ENCODE results near the gene PLIN4. TPM values are rescaled to one million over a fixed set of nuclear protein-coding genes. Genes with fewer than 3 reads are reported as not detected.

The PLIN4 gene
- total RNA-seq, 4 donors from 2014 or later = 1.3 to 6.6 (median 3.7) TPM

DNA sequence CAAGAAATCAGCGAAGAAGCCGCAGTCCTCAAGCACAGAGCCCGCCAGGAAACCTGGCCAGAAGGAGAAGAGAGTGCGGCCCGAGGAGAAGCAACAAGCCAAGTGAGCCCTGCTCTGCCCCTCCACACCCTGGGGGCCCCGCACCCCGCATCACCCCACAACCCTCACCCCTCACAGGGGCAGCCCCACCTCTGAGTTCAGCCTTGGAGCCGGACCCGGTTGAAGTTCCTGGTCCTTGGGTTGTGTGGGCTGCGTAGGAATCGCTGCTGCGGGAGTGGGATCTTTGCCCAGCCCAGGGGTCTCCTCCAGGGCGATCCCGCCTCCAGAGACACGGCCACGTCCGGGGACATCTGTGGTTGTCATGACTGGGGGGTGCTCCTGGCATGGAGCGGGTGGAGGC lies 22.0 kb downstream of the PLIN4 start:
- no peak for DNase-seq
- Histone ChIP-seq H3K4me1 (no peaks in the 10 kb centered on the region), H3K9me3 (no peaks in the 10 kb centered on the region), H3K27ac (no peak overlapping the region), H3K27me3 (no peaks in the 10 kb centered on the region), H3K36me3 (peaks cover 57 to 72% of the 10 kb centered on the region in 2 donors), H3K4me3 (replicated peaks in 1 of 3) (no peak overlapping the region)
- TF ChIP-seq CTCF (IDR thresholded peaks at IDR 0.05) = no peak
- no peak for TF ChIP-seq POLR2A (IDR thresholded peaks at IDR 0.05)
- WGBS, 2 donors = 88 to 95% methylated on average over 13 to 14 of the region's 18 CpGs
- intact Hi-C loops (cut with DNase I) = no loop called here

- no peaks in the 10 kb centered on the region for H3K4me1 ChIP-seq
- TF ChIP-seq CTCF (IDR thresholded peaks at IDR 0.05) = no peak
- TF ChIP-seq POLR2A (IDR thresholded peaks at IDR 0.05) = no peak
- intact Hi-C loops (cut with DNase I) = no loop called here
- no peaks in the 10 kb centered on the region for H3K27me3 ChIP-seq
- peaks cover 50 to 71% of the 10 kb centered on the region in 2 donors for H3K36me3 ChIP-seq
- H3K27ac ChIP-seq = no peak overlapping the region
- DNase-seq = no peak
- no peak overlapping the region for H3K4me3 ChIP-seq (replicated peaks in 1 of 3)
- 83 to 90% methylated on average over 11 to 12 of the region's 12 CpGs for WGBS, 2 donors
- H3K9me3 ChIP-seq = no peaks in the 10 kb centered on the region
Measured at GRCh38 chr19:4495471-4495870, 22.8 kb downstream of the PLIN4 start.

DNA sequence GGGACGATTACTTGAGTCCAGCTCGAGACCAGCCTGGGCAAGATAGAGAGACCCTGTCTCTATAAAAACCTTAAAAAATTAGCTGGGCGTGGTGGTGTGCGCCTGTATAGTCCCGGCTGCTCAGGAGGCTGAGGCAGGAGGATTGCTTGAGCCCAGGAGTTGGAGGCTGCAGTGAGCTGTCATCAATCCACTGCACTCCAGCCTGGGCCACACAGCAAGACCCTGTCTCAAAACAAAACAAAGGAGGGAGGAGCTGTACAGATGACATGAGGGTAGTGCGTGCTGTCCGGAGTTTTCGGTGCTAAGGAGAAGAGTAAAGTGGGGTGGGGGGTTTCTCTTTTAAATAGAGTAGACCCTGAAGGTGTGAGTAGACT lies 23.6 kb downstream of the PLIN4 start:
- no peaks in the 10 kb centered on the region for H3K9me3 ChIP-seq
- H3K4me3 ChIP-seq (replicated peaks in 1 of 3) = no peak overlapping the region
- no peaks in the 10 kb centered on the region for H3K4me1 ChIP-seq
- TF ChIP-seq POLR2A (IDR thresholded peaks at IDR 0.05) (no peak), CTCF (IDR thresholded peaks at IDR 0.05) (no peak)
- intact Hi-C loops (cut with DNase I) = no loop called here
- peaks cover 49 to 75% of the 10 kb centered on the region in 2 donors for H3K36me3 ChIP-seq
- WGBS, 2 donors = 95 to 97% methylated on average over 8 of the region's 8 CpGs
- H3K27ac ChIP-seq = no peak overlapping the region
- DNase-seq = no peak
- no peaks in the 10 kb centered on the region for H3K27me3 ChIP-seq

DNA sequence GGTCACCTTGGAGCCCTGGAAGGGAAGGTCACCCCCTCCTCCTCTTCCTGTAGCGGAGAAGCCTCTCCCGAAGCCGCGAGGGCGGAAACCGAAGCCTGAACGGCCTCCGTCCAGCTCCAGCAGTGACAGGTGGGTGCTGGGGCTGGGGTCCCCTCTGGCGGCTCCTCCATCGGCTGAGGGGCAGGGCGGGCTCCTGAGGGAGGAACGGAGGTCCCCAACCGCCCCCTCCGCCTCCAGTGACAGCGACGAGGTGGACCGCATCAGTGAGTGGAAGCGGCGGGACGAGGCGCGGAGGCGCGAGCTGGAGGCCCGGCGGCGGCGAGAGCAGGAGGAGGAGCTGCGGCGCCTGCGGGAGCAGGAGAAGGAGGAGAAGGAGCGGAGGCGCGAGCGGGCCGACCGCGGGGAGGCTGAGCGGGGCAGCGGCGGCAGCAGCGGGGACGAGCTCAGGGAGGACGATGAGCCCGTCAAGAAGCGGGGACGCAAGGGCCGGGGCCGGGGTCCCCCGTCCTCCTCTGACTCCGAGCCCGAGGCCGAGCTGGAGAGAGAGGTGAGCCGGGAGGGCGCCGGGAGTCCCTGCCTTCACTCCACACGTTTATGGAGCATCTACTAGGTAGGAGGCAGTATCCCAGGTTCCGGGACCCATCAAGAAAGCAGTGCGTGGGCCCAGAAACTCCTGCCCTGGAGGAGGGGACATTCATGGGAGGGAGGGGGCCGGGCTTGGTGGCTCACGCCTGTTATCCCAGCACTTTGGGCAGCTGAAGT lies 24.2 kb downstream of the PLIN4 start:
- no peak overlapping the region for H3K4me3 ChIP-seq (replicated peaks in 1 of 3)
- H3K27ac ChIP-seq = no peak overlapping the region
- H3K27me3 ChIP-seq = no peaks in the 10 kb centered on the region
- intact Hi-C loops (cut with DNase I) = no loop called here
- TF ChIP-seq POLR2A (IDR thresholded peaks at IDR 0.05) = no peak
- TF ChIP-seq CTCF (IDR thresholded peaks at IDR 0.05) = no peak
- WGBS, 2 donors = 96% methylated on average over 61 of the region's 61 CpGs
- H3K36me3 ChIP-seq = peaks cover 49 to 77% of the 10 kb centered on the region in 2 donors
- H3K9me3 ChIP-seq = no peaks in the 10 kb centered on the region
- no peaks in the 10 kb centered on the region for H3K4me1 ChIP-seq
- DNase-seq = no peak

DNA sequence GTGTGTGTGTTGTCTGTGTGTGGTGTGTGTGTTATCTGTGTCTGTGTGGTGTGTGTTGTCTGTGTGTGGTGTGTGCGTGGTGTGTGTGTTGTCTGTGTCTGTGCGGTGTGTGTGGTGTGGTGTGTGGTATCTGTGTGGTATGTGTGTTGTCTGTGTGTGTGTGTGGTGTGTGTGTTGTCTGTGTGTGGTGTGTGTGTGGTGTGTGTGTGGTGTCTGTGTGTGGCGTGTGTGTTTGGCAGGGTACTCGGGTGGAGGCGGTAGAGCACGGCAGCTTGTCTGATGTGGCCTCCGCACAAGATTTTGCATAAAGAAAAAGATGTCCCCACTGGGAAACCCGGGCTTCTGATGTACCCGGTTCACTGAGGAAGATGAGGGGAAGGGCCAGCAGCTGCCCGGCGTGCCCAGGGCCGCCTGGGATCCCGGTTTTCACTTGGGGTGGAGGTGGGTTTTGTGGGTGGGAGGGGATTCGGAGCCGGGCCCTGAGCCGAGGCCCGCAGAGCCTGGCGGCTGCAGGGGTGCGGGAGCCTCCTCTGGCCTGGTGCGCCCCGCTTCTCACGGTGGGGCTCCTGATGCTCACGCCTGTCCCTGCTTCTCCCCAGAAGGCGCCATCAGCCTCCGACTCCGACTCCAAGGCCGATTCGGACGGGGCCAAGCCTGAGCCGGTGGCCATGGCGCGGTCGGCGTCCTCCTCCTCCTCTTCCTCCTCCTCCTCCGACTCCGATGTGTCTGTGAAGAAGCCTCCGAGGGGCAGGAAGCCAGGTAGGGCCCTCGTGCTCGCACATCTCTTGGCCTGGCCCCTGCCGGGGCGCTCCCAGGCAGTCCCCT lies 25.0 kb downstream of the PLIN4 start:
- 93 to 95% methylated on average over 38 of the region's 41 CpGs for WGBS, 2 donors
- no peak for DNase-seq
- H3K27me3 ChIP-seq = no peaks in the 10 kb centered on the region
- peaks cover 44 to 76% of the 10 kb centered on the region in 2 donors for H3K36me3 ChIP-seq
- H3K9me3 ChIP-seq = no peaks in the 10 kb centered on the region
- intact Hi-C loops (cut with DNase I) = no loop called here
- H3K4me1 ChIP-seq = no peaks in the 10 kb centered on the region
- no peak overlapping the region for H3K4me3 ChIP-seq (replicated peaks in 1 of 3)
- no peak for TF ChIP-seq CTCF (IDR thresholded peaks at IDR 0.05)
- no peak for TF ChIP-seq POLR2A (IDR thresholded peaks at IDR 0.05)
- H3K27ac ChIP-seq = no peak overlapping the region
